NCI-H1436 treated with DMSO at 0.1 percent for 48 hours (cell line): ENCODE measurements around the gene LVRN.

Experiments
- DNase-seq: peaks from one replicate; lab custom pipeline; 2025; lab: John Stamatoyannopoulos, UW

LVRN gene

GRCh38 chr5:116023619-116024018 lies 61.3 kb downstream of the LVRN start:
- DNase-seq = no peak

GRCh38 chr5:116025866-116026265 lies 63.6 kb downstream of the LVRN start:
- no peak for DNase-seq

GRCh38 chr5:116032094-116032517 lies 69.8 kb downstream of the LVRN start, which contains the start of gene ARL14EPL:
TSS of gene ARL14EPL (plus strand) at chr5:116032472. CDS start at chr5:116051466, 18,994 bp downstream.
- DNase-seq = no peak

- DNase-seq = no peak
Measured at GRCh38 chr5:116032991-116033390, 70.7 kb downstream of the LVRN start.

GRCh38 chr5:116035123-116035522 lies 72.8 kb downstream of the LVRN start:
- DNase-seq = no peak

GRCh38 chr5:116037236-116037822 lies 75.1 kb downstream of the LVRN start:
- no peak for DNase-seq

GRCh38 chr5:116038817-116039216 lies 76.5 kb downstream of the LVRN start:
- DNase-seq = no peak

- DNase-seq = no peak
Measured at GRCh38 chr5:116042375-116042774, 80.1 kb downstream of the LVRN start.

GRCh38 chr5:116044073-116044472 lies 81.8 kb downstream of the LVRN start:
- DNase-seq = no peak

GRCh38 chr5:116045821-116046220 lies 83.5 kb downstream of the LVRN start:
- no peak for DNase-seq

- DNase-seq = no peak
Measured at GRCh38 chr5:116046261-116046660, 84.0 kb downstream of the LVRN start.

GRCh38 chr5:116046823-116047222 lies 84.5 kb downstream of the LVRN start:
- no peak for DNase-seq

- DNase-seq = no peak
Measured at GRCh38 chr5:116058346-116058936, 96.2 kb downstream of the LVRN start.

- no peak for DNase-seq
Measured at GRCh38 chr5:116062352-116062751, 100.1 kb downstream of the LVRN start.

- DNase-seq = no peak
Measured at GRCh38 chr5:116063950-116064349, 101.7 kb downstream of the LVRN start.

GRCh38 chr5:116068028-116068632 lies 105.9 kb downstream of the LVRN start:
- DNase-seq = no peak

- no peak for DNase-seq
Measured at GRCh38 chr5:116071211-116071610, 108.9 kb downstream of the LVRN start.

GRCh38 chr5:116075191-116075831 lies 113.0 kb downstream of the LVRN start:
- no peak for DNase-seq

GRCh38 chr5:116076496-116076895 lies 114.2 kb downstream of the LVRN start:
- DNase-seq = no peak
